ENCODE data around the gene TBC1D22B.

GRCh38 chr6:37293426-37293825, 35.9 kb downstream of the TBC1D22B start:
- TF ChIP-seq CTCF (IDR thresholded peaks at IDR 0.05) (no peak), EP300 (IDR thresholded peaks at IDR 0.05) (no peak)
